ENCODE results near the gene SIN3A. TPM values are rescaled to one million over a fixed set of nuclear protein-coding genes. Genes with fewer than 3 reads are reported as not detected.

Gene SIN3A
- total RNA-seq, 1 donor from 2014 or later, result 75.4 TPM

DNA sequence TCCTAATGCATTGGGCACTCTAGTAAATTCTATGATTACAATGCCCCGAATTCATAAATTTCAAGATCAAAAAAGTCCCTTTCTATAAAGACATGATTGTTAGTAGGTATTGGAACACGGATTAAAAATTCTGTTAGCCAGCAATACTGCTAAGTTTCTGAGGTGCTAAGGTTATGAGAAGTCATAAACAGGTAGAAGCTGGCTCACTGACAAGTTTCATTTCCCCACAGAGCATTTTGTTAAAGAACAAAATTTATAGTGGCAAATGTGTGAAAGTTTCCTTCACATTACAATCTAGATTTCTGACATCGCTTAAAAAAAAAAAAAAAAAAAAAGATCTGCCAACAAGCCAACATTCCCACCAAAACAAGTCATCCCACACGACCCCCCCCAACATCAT lies 70.7 kb downstream of the SIN3A start:
- peaks cover 30% of the 10 kb centered on the region for H3K36me3 Mint-ChIP-seq
- H3K9me3 Mint-ChIP-seq, result no peaks in the 10 kb centered on the region
- TF ChIP-seq, protein P1, sequence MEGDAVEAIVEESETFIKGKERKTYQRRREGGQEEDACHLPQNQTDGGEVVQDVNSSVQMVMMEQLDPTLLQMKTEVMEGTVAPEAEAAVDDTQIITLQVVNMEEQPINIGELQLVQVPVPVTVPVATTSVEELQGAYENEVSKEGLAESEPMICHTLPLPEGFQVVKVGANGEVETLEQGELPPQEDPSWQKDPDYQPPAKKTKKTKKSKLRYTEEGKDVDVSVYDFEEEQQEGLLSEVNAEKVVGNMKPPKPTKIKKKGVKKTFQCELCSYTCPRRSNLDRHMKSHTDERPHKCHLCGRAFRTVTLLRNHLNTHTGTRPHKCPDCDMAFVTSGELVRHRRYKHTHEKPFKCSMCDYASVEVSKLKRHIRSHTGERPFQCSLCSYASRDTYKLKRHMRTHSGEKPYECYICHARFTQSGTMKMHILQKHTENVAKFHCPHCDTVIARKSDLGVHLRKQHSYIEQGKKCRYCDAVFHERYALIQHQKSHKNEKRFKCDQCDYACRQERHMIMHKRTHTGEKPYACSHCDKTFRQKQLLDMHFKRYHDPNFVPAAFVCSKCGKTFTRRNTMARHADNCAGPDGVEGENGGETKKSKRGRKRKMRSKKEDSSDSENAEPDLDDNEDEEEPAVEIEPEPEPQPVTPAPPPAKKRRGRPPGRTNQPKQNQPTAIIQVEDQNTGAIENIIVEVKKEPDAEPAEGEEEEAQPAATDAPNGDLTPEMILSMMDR (conservative IDR thresholded peaks at IDR 0.05), result no peak
- no peaks in the 10 kb centered on the region for H3K4me1 Mint-ChIP-seq (ENCODE audit: unreplicated experiment)
- H3K4me3 Mint-ChIP-seq, result no peak overlapping the region
- no peak overlapping the region for H3K27ac Mint-ChIP-seq
- no peak for DNase-seq (ENCODE audit: extremely low spot score, unreplicated experiment)
- no peaks in the 10 kb centered on the region for H3K27me3 Mint-ChIP-seq

DNA sequence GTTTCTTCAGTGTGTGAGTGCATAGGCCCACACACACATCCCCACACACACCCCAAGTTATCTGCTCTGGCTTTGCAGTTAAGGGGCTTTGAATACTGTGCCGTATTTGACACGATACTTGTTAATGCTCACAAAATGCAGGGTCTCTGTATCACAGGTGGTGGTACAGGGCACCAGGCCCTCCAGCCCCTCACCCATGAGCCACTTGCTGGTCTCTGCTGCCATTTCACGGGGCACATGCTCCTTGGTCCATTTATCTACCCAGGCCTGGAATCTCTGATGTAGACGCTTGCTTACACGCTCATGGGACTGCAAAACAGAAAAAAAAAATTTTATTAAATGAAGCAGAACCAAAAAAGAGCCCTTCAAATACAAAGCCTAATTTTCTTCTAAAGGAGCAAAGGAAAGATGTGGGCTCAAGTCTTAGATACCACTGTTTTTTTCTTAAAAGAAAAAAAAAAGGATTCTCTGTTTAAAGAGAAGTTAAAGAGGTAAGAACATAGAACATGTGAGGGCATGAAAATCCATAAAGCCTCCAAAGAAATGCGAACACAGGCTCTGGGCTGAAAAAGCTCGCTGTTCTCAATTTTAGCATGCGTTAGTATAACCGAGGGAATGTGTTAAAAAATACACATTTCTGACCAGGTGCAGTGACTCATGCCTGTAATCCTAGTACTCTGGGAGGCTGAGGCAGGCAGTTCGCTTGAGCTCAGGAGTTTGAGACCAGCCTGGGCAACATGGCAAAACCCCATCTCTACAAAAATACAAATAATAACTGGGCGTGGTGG lies 79.4 kb downstream of the SIN3A start:
- Mint-ChIP-seq H3K9me3 (no peaks in the 10 kb centered on the region), H3K36me3 (peaks cover 33% of the 10 kb centered on the region), H3K4me1 (ENCODE audit: unreplicated experiment) (peaks cover 11% of the 10 kb centered on the region), H3K4me3 (no peak overlapping the region), H3K27me3 (no peaks in the 10 kb centered on the region), H3K27ac (no peak overlapping the region)
- TF ChIP-seq, protein P1 (conservative IDR thresholded peaks at IDR 0.05), result no peak
- DNase-seq (ENCODE audit: extremely low spot score, unreplicated experiment), result peak; percentile 53

DNA sequence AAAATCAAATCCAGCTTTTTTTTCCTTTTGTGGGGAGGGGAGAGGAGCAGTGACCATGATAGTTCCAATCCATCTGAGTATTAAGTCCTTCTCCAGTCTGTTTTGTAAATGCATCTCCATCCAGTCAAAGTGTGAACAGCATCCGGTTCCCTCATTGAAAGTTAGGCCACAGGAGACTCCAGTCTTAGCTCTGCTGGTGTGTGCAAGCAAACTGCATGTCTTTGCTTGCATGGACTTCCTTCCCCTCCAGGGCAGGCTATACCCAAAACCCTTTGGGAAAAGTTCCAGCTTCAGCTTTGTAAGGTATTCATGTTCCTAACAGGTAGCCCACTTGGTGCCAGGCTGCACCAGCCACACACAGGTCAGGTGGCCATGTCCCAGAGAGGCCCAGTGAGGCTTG lies 80.0 kb downstream of the SIN3A start:
- no peak for DNase-seq (ENCODE audit: extremely low spot score, unreplicated experiment)
- TF ChIP-seq, protein P1 (conservative IDR thresholded peaks at IDR 0.05), result no peak
- peaks cover 31% of the 10 kb centered on the region for H3K36me3 Mint-ChIP-seq
- peaks cover 11% of the 10 kb centered on the region for H3K4me1 Mint-ChIP-seq (ENCODE audit: unreplicated experiment)
- H3K4me3 Mint-ChIP-seq, result no peak overlapping the region
- no peak overlapping the region for H3K27ac Mint-ChIP-seq
- H3K9me3 Mint-ChIP-seq, result no peaks in the 10 kb centered on the region
- H3K27me3 Mint-ChIP-seq, result no peaks in the 10 kb centered on the region

DNA sequence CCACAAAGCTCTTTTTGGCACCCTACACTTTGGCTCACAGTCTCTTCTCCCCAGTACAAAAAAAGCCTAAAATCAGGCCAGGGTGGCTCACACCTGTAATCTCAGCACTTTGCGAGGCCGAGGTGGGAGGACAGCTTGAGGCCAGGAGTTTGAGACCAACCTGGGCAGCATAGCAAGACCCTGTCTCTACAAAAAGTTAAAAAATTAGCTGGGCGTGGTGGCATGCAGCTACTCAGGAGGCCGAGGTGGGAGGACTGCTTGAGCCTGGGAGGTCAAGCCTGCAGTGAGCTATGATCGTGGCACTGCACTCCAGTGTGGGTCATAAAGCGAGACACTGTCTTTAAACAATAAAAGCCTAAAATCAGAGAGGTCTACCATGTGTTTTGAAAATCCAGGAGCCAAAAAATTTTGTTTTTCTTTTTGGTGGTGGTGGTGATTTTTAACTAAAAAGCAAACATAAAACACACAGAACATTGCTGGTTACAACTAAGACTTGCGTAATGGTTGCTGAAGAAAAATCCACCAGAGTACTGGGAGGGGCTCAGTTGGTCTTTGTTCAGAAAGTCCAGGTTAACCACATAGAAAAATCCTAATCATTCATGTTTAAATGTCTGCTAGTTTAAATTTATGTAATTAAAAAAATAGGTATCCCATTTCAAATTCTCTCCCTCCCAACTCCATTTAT lies 81.5 kb downstream of the SIN3A start:
- H3K4me1 Mint-ChIP-seq (ENCODE audit: unreplicated experiment), result peaks cover 11% of the 10 kb centered on the region
- TF ChIP-seq, protein P1 (conservative IDR thresholded peaks at IDR 0.05), result no peak
- H3K36me3 Mint-ChIP-seq, result peaks cover 22% of the 10 kb centered on the region
- DNase-seq (ENCODE audit: extremely low spot score, unreplicated experiment), result peak; percentile 22
- peak overlapping the region; percentile 94 for H3K27ac Mint-ChIP-seq
- no peaks in the 10 kb centered on the region for H3K9me3 Mint-ChIP-seq
- H3K27me3 Mint-ChIP-seq, result no peaks in the 10 kb centered on the region
- peak overlapping the region; percentile 93 for H3K4me3 Mint-ChIP-seq

DNA sequence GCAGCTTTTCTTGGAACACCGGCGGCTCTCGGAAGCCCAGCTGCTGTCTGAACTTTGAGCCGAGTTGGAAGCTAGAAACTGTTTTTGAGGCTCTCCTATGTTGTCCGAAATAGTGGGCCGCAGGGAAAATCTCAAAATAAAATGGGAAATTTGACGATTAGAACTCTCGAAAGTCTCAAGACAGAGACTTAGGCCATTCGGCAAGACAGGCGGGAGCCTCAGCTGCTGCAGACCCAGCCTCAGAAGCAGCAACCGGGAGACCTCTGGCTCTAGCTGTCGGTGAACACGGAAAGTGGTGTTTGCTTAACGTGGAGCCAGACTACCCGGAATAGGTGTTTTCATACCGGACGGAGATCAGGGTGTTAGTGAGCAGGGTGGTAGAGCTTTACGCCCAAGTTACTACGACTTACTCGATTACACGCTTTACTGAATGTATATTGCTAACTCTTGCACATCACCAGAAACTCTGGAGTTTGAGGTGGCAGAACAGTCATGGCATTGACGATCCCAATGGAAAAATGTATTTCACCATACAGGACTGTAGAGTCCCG lies 82.7 kb downstream of the SIN3A start:
- peaks cover 11% of the 10 kb centered on the region for H3K4me1 Mint-ChIP-seq (ENCODE audit: unreplicated experiment)
- no peak for DNase-seq (ENCODE audit: extremely low spot score, unreplicated experiment)
- peak overlapping the region; percentile 93 for H3K4me3 Mint-ChIP-seq
- peaks cover 13% of the 10 kb centered on the region for H3K36me3 Mint-ChIP-seq
- H3K27me3 Mint-ChIP-seq, result no peaks in the 10 kb centered on the region
- TF ChIP-seq, protein P1 (conservative IDR thresholded peaks at IDR 0.05), result no peak
- peak overlapping the region; percentile 94 for H3K27ac Mint-ChIP-seq
- no peaks in the 10 kb centered on the region for H3K9me3 Mint-ChIP-seq

Data from type B pancreatic cell (in vitro differentiated cells).